Tibial artery (tissue), 4 donors: ENCODE measurements around the gene RAB40C.

ENCODE experiments used
- DNase-seq, 2 donors: peaks; one replicate each; pipeline ENCODE4 v3.0.0-alpha.2; 2019
- H3K27ac ChIP-seq, 2 donors: fragments of 200-600 bp; sonication (generic) in 1 of 2; 1 replicate in 1 of 2; 2 replicates in 1 of 2; pipeline ENCODE4 v1.5.1; 2018 to 2019; ENCODE audit warnings: mild to moderate bottlenecking in 1 of 2
- H3K27me3 ChIP-seq, 2 donors: fragments of 200-600 bp; sonication (generic) in 1 of 2; one replicate each; pipeline versions ENCODE4 v1.5.1 to v1.6.0; 2016 to 2019
- H3K36me3 ChIP-seq, 3 donors: fragments of 200-600 bp; sonication (generic) in 2 of 3; one replicate each; pipeline ENCODE4 v1.5.1; 2016 to 2019; ENCODE audit warnings: mild to moderate bottlenecking in 2 of 3
- H3K4me1 ChIP-seq, 4 donors: fragments of 200-600 bp; sonication (generic) in 2 of 4; 1 replicate in 3 of 4; 2 replicates in 1 of 4; pipeline ENCODE4 v1.5.1; 2016 to 2019
- H3K4me3 ChIP-seq, 2 donors: fragments of 200-600 bp; sonication (generic) in 1 of 2; 1 replicate in 1 of 2; 2 replicates in 1 of 2; pipeline ENCODE4 v1.5.1; 2018 to 2019; ENCODE audit warnings: mild to moderate bottlenecking in 2 of 2
- H3K9me3 ChIP-seq, 3 donors: fragments of 200-600 bp; sonication (generic) in 1 of 3; one replicate each; pipeline ENCODE4 v1.5.1; 2016 to 2019
- CTCF ChIP-seq, 2 experiments: fragments of 200-600 bp in 1 of 2; fragments of 450-650 bp in 1 of 2; IDR thresholded peaks; one replicate each; pipeline ENCODE4 v1.5.1; 2017 to 2019; ENCODE audit warnings: antibody characterized with exemption in 2 of 2, mild to moderate bottlenecking in 1 of 2, moderate library complexity in 1 of 2
- intact Hi-C: fragments of 100-400 bp; cut with DNase I; formaldehyde crosslinking; loops from one replicate; pipeline ENCODE4 v1.15.0; 2023; ENCODE audit warnings: low total_unique reads

RAB40C gene

GRCh38 chr16:652454-653305, 62.8 kb downstream of the RAB40C start:
- intact Hi-C loops, result no loop called here
- H3K27ac ChIP-seq, result no peak overlapping the region
- DNase-seq, result no peak
- H3K27me3 ChIP-seq, result no peaks in the 10 kb centered on the region
- H3K4me3 ChIP-seq, result no peak overlapping the region
- H3K36me3 ChIP-seq, result peaks cover 0 to 66% (median 7%) of the 10 kb centered on the region in 3 donors
- TF ChIP-seq CTCF (IDR thresholded peaks at IDR 0.05), result no peak
- peaks cover 7 to 24% (median 19%) of the 10 kb centered on the region in 4 donors for H3K4me1 ChIP-seq
- no peaks in the 10 kb centered on the region for H3K9me3 ChIP-seq

GRCh38 chr16:654034-654433, 64.2 kb downstream of the RAB40C start:
- intact Hi-C loops, result no loop called here
- Histone ChIP-seq H3K4me1 (peaks cover 0 to 14% (median 9%) of the 10 kb centered on the region in 4 donors), H3K27me3 (no peaks in the 10 kb centered on the region), H3K9me3 (no peaks in the 10 kb centered on the region), H3K27ac (no peak overlapping the region), H3K4me3 (no peak overlapping the region), H3K36me3 (peaks cover 0 to 80% (median 12%) of the 10 kb centered on the region in 3 donors)
- no peak for TF ChIP-seq CTCF (IDR thresholded peaks at IDR 0.05)
- no peak for DNase-seq

- Histone ChIP-seq H3K9me3 (no peaks in the 10 kb centered on the region), H3K36me3 (peaks cover 0 to 71% (median 5%) of the 10 kb centered on the region in 3 donors), H3K27ac (no peak overlapping the region), H3K4me1 (peaks cover 0 to 15% (median 13%) of the 10 kb centered on the region in 4 donors), H3K4me3 (no peak overlapping the region), H3K27me3 (no peaks in the 10 kb centered on the region)
- intact Hi-C loops, result loop anchor here (5.0 kb wide), 1 partner anchor 80 kb away; no protein-coding TSS in a partner anchor
- TF ChIP-seq CTCF (IDR thresholded peaks at IDR 0.05), result no peak
- no peak for DNase-seq
Measured at GRCh38 chr16:657487-657886, 67.6 kb downstream of the RAB40C start.

- Histone ChIP-seq H3K4me1 (peaks cover 0 to 15% (median 13%) of the 10 kb centered on the region in 4 donors), H3K4me3 (no peak overlapping the region), H3K9me3 (no peaks in the 10 kb centered on the region), H3K27me3 (no peaks in the 10 kb centered on the region), H3K36me3 (peaks cover 0 to 61% (median 5%) of the 10 kb centered on the region in 3 donors), H3K27ac (no peak overlapping the region)
- intact Hi-C loops, result loop anchor here (5.0 kb wide), 1 partner anchor 82 kb away; no protein-coding TSS in a partner anchor
- TF ChIP-seq CTCF (IDR thresholded peaks at IDR 0.05), result no peak
- no peak for DNase-seq
Measured at GRCh38 chr16:658679-659571, 69.1 kb downstream of the RAB40C start.

- intact Hi-C loops, result loop anchor here (5.0 kb wide), 1 partner anchor 82 kb away; no protein-coding TSS in a partner anchor
Measured at GRCh38 chr16:659618-660017, 69.8 kb downstream of the RAB40C start.

More at GRCh38 chr16:659618-660017, 69.8 kb downstream of the RAB40C start:
- Histone ChIP-seq H3K27ac (no peak overlapping the region), H3K9me3 (no peaks in the 10 kb centered on the region), H3K27me3 (no peaks in the 10 kb centered on the region), H3K36me3 (peaks cover 0 to 56% (median 5%) of the 10 kb centered on the region in 3 donors), H3K4me3 (no peak overlapping the region), H3K4me1 (peaks cover 0 to 15% (median 13%) of the 10 kb centered on the region in 4 donors)
- TF ChIP-seq CTCF (IDR thresholded peaks at IDR 0.05), result no peak
- no peak for DNase-seq
